ENCODE data around the gene TBC1D20.
"Not testable (repeated sequence)": the region's sequence is repeated elsewhere in the genome, so short reads cannot be mapped to it uniquely, and the experiment has no call there.

TBC1D20 gene

GRCh38 chr20:475463-476357 lies 13.4 kb upstream of the TBC1D20 start:
- DNase-seq = no peak

DNA sequence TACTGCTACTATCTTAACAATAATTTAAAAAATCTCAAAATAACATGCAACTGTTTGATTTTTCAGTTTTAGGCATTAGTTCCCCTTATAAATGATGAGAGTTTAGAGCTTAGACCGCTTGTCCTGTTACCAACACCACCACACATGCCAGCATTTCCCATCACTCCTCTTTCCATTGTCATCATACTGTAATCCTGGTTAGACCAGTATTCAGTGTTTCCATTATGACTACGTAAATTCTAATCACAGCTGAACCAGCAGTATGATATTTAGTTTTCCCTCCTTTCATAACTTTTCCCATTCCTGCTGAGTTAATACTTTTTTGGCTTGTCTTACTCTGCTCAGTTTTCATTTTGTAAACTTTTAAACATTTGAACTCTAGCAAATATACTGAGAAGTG lies 12.2 kb upstream of the TBC1D20 start:
- DNase-seq = no peak

DNA sequence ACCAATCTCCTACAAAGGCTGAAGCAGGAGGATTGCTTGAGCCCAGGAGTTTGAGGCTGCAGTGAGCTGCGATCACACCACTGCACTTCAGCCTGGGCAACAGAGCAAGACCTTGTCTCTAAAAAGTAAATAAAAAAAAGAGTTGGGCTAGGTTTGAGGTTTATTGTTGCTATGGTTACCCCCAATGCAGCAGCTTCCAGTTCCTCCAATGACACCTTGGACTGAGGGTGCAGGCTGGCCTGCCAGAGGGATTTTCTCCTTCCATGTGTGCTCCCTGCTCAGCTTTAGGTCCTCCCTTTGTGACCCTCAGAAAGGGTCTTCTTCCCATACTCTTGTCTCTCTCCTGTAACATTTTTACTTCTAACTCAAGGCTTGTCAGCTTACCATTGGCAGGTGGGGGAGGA lies 10.6 kb upstream of the TBC1D20 start:
- no peak for DNase-seq

DNA sequence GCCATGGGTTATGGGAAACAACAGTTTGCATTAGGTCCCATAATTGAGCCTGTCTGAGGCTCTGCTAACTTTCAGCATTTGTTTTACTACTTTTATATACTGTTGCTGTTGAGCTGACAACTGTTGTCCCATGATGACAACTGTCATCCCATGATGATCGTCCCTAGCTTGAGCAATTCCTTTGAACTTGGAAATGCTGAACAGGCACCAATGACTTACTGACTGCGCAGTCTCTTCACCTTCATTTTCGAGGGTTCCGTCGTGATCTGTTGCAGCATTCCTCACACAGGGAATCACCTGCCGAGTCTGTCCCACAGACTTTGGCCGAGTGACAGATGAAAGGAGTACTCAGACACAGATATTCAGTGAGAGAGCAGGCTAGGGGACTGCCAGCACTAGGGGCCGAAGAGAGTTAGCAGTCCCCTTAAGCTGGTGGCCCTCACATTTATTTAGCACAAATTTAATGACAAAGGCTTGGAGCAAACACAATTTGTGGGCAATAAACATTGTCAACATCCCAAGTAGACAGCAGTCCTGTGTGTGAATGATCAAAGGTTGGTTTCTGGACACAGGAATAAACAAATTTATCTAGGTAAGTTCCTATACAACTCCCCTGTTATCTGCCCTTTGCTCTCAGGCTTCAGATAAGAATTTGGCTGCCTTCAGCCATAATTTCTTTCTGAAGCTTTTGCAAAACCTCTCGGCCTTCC lies 10.0 kb upstream of the TBC1D20 start:
- DNase-seq = no peak

DNA sequence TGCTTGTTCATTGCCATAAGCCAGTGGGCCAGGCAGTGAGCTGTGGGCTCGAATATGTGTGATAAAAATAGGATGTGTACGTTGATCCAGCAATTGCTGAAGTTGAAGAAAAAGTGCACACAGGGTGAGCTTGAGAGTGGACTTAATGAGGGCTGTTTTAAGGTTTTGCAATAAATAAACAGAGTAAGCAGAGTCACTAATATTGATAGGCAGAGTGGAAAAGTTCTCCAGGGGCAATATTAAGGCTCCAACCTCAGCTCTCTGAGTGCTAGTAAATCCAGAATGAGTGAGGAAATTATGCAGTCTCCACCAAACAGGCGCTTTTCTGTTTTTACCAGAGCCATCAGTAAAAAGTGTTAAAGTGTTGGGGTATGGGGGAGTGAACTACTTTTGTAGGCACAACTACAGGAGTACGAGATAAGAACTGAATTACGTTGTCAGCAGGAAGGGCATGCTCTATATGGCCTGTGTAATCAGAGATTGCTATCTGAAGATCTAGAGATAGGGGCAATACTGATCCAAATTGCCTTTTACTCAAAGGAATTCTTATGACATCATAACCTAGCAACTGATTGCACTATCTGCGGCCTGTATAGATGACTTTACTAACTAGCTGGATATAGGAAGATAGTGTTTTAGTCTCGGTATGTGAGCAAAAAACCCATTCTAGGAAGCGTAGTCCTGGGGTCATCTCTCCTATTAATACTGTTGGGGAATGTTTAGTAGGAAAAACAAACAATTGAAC lies 7.6 kb upstream of the TBC1D20 start:
- DNase-seq = no peak

GRCh38 chr20:467755-468154 lies 5.4 kb upstream of the TBC1D20 start:
- DNase-seq = no peak

DNA sequence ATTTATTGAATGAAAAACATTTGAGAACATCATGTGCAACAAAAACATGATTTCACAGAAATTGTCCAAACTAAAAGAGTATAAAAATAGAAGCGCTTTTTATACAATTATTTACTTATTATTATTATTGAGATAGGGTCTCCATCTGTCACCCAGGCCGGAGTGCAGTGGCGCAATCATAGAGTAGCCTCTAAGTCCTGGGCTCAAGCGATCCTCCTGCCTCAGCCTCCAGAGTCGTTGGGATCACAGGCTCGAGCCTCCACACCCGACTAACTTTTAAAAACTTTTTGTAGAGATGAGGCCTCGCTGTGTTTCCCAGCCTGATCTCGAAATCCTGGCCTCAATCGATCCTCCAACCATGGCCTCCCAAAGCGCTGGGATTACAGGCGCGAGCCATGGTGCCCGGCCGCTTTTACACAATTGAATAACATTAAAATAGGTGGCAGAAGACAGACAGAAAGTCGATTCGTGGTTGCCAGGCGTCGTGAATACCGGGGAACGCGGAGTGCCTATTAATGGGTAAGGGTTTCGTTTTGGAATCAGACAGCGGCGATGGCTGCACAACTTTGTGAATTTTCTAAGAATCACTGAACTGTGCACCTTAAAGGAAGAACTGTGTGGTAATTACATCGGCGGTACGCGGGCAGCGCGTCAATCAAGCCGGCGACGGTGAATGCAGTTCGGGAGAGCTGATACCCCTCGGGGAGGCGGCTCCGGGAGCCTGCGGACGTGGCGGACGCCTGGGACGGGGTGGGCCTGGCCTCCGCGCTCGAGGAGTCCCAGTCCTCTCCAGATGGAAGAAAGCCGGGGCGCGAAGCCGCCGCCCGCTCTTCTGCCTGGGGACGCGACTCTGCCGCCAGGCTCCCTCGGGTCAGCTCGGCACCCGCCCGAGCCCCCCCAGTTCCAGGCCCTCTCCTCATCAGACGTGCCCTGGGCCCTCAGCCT lies 807 bp downstream of the TBC1D20 start:
- peak; percentile 24 to 44 for DNase-seq

GRCh38 chr20:460707-461106 lies 1.6 kb downstream of the TBC1D20 start:
- no peak for DNase-seq

DNA sequence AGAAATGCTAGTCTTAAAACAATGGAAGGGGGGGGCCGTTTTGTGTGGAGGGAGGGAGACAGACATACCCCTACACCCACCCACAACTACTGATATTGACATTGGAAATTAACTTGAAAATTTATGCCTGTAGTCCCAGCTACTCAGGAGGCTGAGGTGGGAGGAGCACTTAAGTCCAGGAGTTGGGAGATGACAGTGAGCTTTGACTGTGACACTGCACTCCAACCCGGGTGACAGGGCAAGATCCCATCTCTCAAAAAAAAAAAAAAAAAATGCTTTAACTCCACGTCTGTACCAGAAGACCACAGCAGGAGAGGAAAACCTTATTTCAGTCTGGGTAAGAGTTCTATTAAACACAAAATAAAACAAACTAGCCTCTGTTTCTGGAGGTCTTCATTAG lies 2.2 kb downstream of the TBC1D20 start:
- DNase-seq = no peak

GRCh38 chr20:458776-459175 lies 3.6 kb downstream of the TBC1D20 start:
- no peak for DNase-seq

DNA sequence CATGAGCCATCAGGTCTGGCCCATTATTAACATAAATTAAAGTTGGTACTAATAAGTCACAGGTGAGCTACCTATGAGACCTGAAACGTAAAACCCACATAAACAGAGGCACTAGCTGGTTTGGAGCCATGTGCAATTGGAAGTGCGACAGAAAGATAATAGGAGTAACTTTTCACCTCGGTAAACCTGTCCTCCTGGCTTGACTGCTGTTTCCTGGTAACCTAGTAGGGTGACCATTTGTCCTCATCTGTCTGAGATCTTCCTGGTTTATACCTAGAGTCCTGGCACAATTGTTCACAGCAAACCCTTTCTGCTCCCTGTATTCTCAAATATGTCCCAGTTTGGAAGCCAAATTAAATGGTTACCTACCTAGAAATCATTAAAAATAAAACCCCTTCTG lies 7.4 kb downstream of the TBC1D20 start:
- no peak for DNase-seq

GRCh38 chr20:452021-452420 lies 10.3 kb downstream of the TBC1D20 start:
- not testable (repeated sequence) for DNase-seq

- no peak for DNase-seq
Observed at GRCh38 chr20:445514-446336, 16.6 kb downstream of the TBC1D20 start.

- DNase-seq = no peak
Observed at GRCh38 chr20:444862-445426, 17.4 kb downstream of the TBC1D20 start.

GRCh38 chr20:444117-444516 lies 18.2 kb downstream of the TBC1D20 start:
- no peak for DNase-seq

- no peak for DNase-seq
Observed at GRCh38 chr20:443223-443775, 19.0 kb downstream of the TBC1D20 start.

GRCh38 chr20:440636-441035 lies 21.7 kb downstream of the TBC1D20 start:
- DNase-seq = no peak

- DNase-seq = no peak
Observed at GRCh38 chr20:440148-440547, 22.2 kb downstream of the TBC1D20 start.

GRCh38 chr20:438571-439469 lies 23.5 kb downstream of the TBC1D20 start:
- DNase-seq = peak; percentile 54 to 73

All from CD4-positive, alpha-beta T cell treated with Interleukin-1 beta for 1 hour (primary cell).